ENCODE measurements around the gene GLIS1. TPM values are rescaled to one million over a fixed set of nuclear protein-coding genes. Genes with fewer than 3 reads are reported as not detected.

The GLIS1 gene
- total RNA-seq, 4 donors from 2014 or later = not detected

DNA sequence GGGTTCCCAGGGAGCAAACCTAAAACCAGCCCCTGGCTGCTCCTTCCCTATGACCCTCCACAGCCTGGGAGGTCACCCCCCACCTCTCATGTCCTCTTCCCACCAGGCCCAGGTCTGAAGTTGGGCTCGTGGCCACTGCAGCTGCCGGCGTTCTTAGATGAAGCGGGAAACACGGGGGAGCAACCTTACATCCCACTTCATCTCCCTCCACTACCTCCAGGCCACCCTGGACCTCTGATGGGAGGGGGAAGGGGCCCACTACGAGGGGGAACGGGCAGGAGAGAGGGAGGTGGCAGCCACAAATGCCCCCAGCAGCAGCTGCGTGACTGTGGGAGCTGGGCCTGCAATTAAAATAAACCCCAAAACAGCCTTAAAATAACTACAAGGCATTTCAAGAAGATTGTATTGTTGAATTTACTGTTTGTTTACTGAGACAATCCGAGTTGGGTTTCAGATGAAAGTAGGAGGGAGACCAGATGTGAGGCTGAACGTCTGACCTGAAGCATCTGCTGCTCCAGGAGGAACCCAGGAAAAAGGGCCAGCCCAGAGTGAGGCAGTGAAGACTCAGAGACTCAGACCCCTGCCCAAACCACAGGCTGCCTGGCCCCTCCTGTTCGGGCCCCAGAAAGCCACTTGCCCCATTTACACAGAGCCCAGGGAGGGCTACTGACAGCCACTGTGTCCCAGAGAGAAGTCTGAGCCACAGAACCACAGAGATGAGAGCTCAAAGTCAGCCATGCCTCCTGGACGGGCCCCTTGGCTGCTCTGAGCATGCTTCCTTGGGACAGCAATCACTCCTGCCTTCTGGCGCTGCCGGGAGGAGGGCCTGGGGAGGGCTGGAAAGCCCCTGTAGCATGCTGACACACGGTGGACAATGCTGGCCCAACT lies 59.8 kb downstream of the GLIS1 start:
- no peak overlapping the region for H3K27ac ChIP-seq
- ATAC-seq = no peak
- no peak for DNase-seq
- H3K4me1 ChIP-seq = no peaks in the 10 kb centered on the region
- H3K27me3 ChIP-seq = peaks cover 0 to 2% (median 0%) of the 10 kb centered on the region in 3 donors
- in situ Hi-C loops (cut with MboI; ENCODE audit: low sequenced_read_pairs in 4 of 4) (loop anchor here in 1 of 4 donors (25.0 kb wide), 1 partner anchor 192 kb away; no protein-coding TSS in a partner anchor), intact Hi-C loops (cut with DNase I; ENCODE audit: low total_unique reads) (no loop called here)
- TF ChIP-seq POLR2A (IDR thresholded peaks at IDR 0.05) = no peak
- TF ChIP-seq, protein P1, sequence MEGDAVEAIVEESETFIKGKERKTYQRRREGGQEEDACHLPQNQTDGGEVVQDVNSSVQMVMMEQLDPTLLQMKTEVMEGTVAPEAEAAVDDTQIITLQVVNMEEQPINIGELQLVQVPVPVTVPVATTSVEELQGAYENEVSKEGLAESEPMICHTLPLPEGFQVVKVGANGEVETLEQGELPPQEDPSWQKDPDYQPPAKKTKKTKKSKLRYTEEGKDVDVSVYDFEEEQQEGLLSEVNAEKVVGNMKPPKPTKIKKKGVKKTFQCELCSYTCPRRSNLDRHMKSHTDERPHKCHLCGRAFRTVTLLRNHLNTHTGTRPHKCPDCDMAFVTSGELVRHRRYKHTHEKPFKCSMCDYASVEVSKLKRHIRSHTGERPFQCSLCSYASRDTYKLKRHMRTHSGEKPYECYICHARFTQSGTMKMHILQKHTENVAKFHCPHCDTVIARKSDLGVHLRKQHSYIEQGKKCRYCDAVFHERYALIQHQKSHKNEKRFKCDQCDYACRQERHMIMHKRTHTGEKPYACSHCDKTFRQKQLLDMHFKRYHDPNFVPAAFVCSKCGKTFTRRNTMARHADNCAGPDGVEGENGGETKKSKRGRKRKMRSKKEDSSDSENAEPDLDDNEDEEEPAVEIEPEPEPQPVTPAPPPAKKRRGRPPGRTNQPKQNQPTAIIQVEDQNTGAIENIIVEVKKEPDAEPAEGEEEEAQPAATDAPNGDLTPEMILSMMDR (IDR thresholded peaks at IDR 0.05 in 4 of 5, conservative IDR thresholded peaks at IDR 0.05 in 1 of 5) = no peak
- H3K36me3 ChIP-seq = no peaks in the 10 kb centered on the region
- H3K9me3 ChIP-seq = no peaks in the 10 kb centered on the region
- no peak overlapping the region for H3K4me3 ChIP-seq

DNA sequence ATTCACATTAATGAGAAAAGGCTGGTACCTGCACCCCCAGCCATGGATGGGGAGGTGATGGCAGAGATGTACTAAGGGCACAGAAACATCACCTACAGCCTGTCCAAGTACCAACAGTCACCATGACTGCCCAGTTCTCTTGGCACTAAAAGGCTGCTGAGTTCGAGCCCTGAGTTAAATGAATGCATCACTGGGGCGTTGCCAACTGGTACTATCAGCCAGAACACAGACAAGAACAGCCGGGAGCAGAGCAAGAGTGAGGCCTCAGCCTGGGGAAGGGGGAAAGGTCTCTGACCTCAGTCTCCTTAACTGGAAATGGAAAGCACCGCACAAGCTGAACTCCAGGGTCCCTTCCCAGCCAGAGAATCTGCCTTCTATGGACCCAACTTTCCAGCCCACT lies 60.5 kb downstream of the GLIS1 start:
- in situ Hi-C loops (cut with MboI; ENCODE audit: low sequenced_read_pairs in 4 of 4) (loop anchor here in 1 of 4 donors (25.0 kb wide), 1 partner anchor 191 kb away; no protein-coding TSS in a partner anchor), intact Hi-C loops (cut with DNase I; ENCODE audit: low total_unique reads) (no loop called here)
- no peak overlapping the region for H3K4me3 ChIP-seq
- H3K4me1 ChIP-seq = no peaks in the 10 kb centered on the region
- TF ChIP-seq, protein P1 (IDR thresholded peaks at IDR 0.05 in 4 of 5, conservative IDR thresholded peaks at IDR 0.05 in 1 of 5) = no peak
- TF ChIP-seq POLR2A (IDR thresholded peaks at IDR 0.05) = no peak
- H3K27me3 ChIP-seq = peaks cover 0 to 2% (median 0%) of the 10 kb centered on the region in 3 donors
- no peaks in the 10 kb centered on the region for H3K9me3 ChIP-seq
- ATAC-seq (no peak), DNase-seq (no peak)
- no peak overlapping the region for H3K27ac ChIP-seq
- H3K36me3 ChIP-seq = no peaks in the 10 kb centered on the region

DNA sequence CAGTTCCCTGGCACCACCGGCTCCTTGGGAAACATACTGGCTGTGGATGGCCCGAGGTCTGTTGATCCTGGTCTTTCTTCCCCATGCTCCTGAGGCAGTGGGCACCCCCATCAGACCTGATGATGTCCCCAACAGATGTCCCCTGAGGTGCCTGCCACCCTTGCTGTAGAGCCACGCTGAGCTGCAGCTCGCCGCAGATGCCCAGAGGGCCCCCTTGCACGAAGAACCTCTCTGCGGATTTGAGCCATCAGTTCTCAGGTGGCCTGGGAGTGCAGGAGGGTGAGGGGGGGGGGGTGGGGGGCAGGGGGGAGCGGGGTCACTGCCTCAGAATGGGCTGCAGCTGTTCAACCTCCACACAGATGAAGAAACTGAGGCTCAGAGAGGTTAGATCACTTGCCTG lies 60.9 kb downstream of the GLIS1 start:
- H3K4me1 ChIP-seq = no peaks in the 10 kb centered on the region
- DNase-seq = no peak
- H3K27me3 ChIP-seq = peaks cover 0 to 2% (median 0%) of the 10 kb centered on the region in 3 donors
- intact Hi-C loops (cut with DNase I; ENCODE audit: low total_unique reads) (no loop called here), in situ Hi-C loops (cut with MboI; ENCODE audit: low sequenced_read_pairs in 4 of 4) (loop anchor here in 1 of 4 donors (25.0 kb wide), 1 partner anchor 191 kb away; no protein-coding TSS in a partner anchor)
- no peaks in the 10 kb centered on the region for H3K9me3 ChIP-seq
- ATAC-seq = no peak
- H3K4me3 ChIP-seq = no peak overlapping the region
- TF ChIP-seq, protein P1 (IDR thresholded peaks at IDR 0.05 in 4 of 5, conservative IDR thresholded peaks at IDR 0.05 in 1 of 5) = no peak
- no peak for TF ChIP-seq POLR2A (IDR thresholded peaks at IDR 0.05)
- no peak overlapping the region for H3K27ac ChIP-seq
- H3K36me3 ChIP-seq = no peaks in the 10 kb centered on the region

DNA sequence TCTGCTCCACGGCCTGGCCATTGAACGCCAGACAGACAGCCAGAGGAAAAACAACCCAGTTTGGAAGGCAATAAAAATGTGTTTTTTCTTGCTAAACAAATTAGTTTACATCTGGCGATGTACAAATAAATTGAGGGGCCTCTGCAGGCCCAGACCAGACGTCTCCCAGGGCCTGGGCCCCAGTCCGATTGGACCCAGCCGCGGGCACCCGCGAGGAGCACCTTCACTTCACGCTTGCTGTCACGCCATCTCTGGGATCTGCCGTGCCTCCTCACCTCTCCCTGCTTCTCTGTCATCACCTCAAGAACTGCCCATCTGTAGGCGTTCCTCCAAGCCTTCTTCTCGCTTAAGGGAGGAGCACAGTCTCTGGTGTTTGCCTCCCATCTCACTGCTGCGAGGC lies 61.5 kb downstream of the GLIS1 start:
- TF ChIP-seq, protein P1 (IDR thresholded peaks at IDR 0.05 in 4 of 5, conservative IDR thresholded peaks at IDR 0.05 in 1 of 5) = no peak
- TF ChIP-seq POLR2A (IDR thresholded peaks at IDR 0.05) = no peak
- intact Hi-C loops (cut with DNase I; ENCODE audit: low total_unique reads) (no loop called here), in situ Hi-C loops (cut with MboI; ENCODE audit: low sequenced_read_pairs in 4 of 4) (loop anchor here in 1 of 4 donors (25.0 kb wide), 1 partner anchor 190 kb away; no protein-coding TSS in a partner anchor)

More for the DNA sequence above, 61.5 kb downstream of the GLIS1 start:
- ATAC-seq (no peak), DNase-seq (no peak)
- Histone ChIP-seq H3K4me3 (no peak overlapping the region), H3K4me1 (no peaks in the 10 kb centered on the region), H3K27me3 (peaks cover 0 to 2% (median 0%) of the 10 kb centered on the region in 3 donors), H3K27ac (no peak overlapping the region), H3K9me3 (no peaks in the 10 kb centered on the region), H3K36me3 (no peaks in the 10 kb centered on the region)
